Activated naive CD8-positive, alpha-beta T cell treated with anti-CD3 and anti-CD28 coated beads, Interleukin-2, amount 50 U/mL, for 24 hours (primary cell): Measurements from ENCODE around the gene FAM20C.

ENCODE experiments used
- ATAC-seq: fragments of 150-1000 bp; cut with Tn5 transposase; one replicate; pipeline ENCODE4 v1.10.0; 2021
- DNase-seq: peaks from one replicate; pipeline ENCODE4 v3.0.0; 2021
- H3K27ac Mint-ChIP-seq: one replicate; pipeline ENCODE4 v1.8.0; 2021; ENCODE audit warnings: mild to moderate bottlenecking, mixed read lengths
- H3K27me3 Mint-ChIP-seq: one replicate; pipeline ENCODE4 v1.8.0; 2021; ENCODE audit warnings: mixed read lengths
- H3K36me3 Mint-ChIP-seq: one replicate; pipeline ENCODE4 v1.8.0; 2021; ENCODE audit warnings: low read depth, mixed read lengths
- H3K4me1 Mint-ChIP-seq: one replicate; pipeline ENCODE4 v1.8.0; 2021; ENCODE audit warnings: mixed read lengths
- H3K4me3 Mint-ChIP-seq: one replicate; pipeline ENCODE4 v1.8.0; 2021; ENCODE audit warnings: mild to moderate bottlenecking, moderate library complexity, mixed read lengths
- H3K9me3 Mint-ChIP-seq: one replicate; pipeline ENCODE4 v1.8.0; 2021; ENCODE audit warnings: mixed read lengths

FAM20C gene

DNA sequence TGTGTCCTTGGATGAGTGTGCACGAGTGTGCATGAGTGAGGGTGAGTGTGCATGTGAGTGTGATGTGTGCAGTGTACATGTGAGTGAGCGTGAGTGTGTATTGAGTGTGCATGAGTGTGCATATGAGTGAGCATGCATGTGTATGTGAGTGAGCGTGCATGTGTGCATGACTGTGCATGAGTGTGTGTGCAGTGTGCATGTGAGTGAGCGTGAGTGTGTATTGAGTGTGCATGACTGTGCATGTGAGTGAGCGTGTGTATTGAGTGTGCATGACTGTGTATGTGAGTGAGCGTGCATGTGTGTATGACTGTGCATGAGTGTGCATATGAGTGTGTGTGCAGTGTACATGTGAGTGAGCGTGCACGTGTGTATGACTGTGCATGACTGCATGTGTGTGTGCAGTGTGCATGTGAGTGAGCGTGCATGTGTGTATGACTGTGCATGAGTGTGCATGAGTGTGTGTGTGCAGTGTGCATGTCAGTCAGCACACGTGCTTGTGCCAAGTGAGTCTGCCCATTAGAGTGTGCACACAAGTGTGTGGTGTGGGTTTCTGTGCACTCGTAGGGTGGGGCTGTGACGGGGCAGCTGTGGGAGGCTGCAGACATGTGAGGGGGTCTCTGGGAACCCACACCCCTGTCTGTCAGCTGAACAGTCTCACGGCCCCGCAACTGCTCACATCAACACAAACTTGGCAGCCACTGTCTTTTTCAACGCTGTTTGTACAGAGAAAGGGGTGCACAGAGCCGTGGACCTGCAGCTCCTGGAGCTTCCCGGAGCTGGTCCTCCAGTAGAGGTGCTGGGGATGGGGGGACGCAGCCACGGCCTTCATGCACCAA is 112.4 kb downstream of the FAM20C start:
- no peaks in the 10 kb centered on the region for H3K4me1 Mint-ChIP-seq
- peaks cover 8% of the 10 kb centered on the region for H3K9me3 Mint-ChIP-seq
- DNase-seq (no peak), ATAC-seq (no peak)
- H3K27me3 Mint-ChIP-seq, result peaks cover 4% of the 10 kb centered on the region
- no peak overlapping the region for H3K27ac Mint-ChIP-seq
- peaks cover 2% of the 10 kb centered on the region for H3K36me3 Mint-ChIP-seq
- no peak overlapping the region for H3K4me3 Mint-ChIP-seq

DNA sequence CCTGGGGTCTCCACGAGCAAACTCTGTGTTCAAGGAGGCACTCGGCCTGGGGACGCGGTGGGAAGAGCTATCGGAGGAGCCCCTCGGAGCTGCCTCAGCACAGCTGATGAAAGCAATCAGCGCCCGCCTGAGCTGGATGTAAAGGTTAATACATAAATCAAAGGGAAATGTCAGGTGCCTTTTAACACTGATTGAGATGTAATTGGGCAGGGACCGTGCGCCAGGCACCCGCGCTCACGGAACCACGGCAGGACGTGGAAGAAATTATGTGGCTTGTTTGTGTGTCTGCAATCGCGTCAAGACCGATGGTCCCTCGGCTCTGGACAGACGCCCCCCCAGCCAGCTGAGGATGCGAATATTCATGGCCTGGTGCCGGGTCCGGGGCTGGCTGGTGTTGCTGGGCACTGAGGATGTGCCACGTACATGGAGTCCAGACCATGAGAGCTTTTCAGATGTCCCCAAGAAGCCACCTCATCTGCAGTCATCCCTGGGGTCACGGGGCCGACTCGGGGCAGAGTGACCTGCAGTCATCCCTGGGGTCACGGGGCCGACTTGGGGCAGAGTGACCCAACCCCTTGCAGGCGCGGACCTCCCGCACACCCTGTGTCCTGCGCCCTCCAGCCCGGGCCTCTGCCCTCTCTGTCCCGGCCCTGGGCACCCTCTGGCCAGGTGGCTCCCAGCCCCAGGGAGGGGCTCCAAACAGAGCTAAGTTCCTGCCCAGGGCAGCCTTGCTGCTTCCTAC is 113.2 kb downstream of the FAM20C start:
- DNase-seq (no peak), ATAC-seq (no peak)
- Mint-ChIP-seq H3K4me1 (no peaks in the 10 kb centered on the region), H3K9me3 (peaks cover 8% of the 10 kb centered on the region), H3K36me3 (peaks cover 2% of the 10 kb centered on the region), H3K27ac (no peak overlapping the region), H3K27me3 (peaks cover 4% of the 10 kb centered on the region), H3K4me3 (no peak overlapping the region)

DNA sequence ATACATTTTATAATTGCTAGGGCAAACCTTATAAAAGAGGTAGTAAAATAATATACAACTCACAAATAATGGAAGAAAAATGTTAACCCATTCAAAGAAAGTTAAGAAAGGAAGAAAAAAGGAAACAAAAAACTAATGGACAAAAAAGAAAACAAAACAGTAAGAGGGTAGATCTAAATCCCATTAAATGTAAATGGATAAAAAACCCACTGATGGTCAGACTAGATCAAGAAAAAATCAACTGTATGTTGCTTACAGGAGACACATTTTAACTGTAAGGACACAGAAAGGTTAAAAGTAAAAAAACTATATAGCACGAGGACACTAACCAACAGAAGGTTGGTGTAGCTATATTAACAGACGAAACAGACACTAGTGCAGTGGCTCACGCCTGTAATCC is 115.6 kb downstream of the FAM20C start:
- H3K9me3 Mint-ChIP-seq, result peaks cover 8% of the 10 kb centered on the region
- no peaks in the 10 kb centered on the region for H3K4me1 Mint-ChIP-seq
- peaks cover 11% of the 10 kb centered on the region for H3K27me3 Mint-ChIP-seq
- H3K4me3 Mint-ChIP-seq, result no peak overlapping the region
- DNase-seq (no peak), ATAC-seq (no peak)
- peaks cover 2% of the 10 kb centered on the region for H3K36me3 Mint-ChIP-seq
- no peak overlapping the region for H3K27ac Mint-ChIP-seq

DNA sequence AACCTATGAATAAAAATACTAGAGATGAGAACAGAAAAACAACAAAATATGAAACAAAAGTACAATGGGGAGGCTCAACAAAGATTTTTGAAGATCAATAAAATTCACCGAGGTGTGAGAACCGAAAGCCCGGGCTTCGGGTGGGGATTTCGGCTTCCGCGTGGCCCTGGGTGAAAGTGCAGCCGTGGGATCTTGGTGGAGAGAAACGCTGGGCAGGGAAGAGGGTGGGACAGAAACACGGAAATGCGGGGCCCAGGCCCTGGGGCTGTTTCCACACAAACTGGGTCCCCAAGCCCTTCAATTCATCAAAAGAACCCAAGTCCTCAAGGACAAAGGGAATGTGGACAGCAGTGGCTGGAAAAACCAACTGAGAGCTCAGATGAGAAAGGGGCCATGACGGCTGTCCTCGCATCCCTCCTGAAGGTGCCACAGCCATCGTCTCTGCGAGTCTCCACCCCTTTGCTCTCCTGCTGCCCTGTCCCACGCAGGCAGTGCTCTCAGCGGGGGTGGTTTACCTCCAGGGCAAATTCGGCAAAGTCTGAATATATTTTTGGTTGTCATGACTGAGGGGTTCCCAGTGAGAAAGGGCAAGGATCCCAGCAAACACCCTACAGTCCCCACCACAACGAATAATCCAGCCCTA is 117.3 kb downstream of the FAM20C start:
- Mint-ChIP-seq H3K27me3 (peaks cover 20% of the 10 kb centered on the region), H3K36me3 (peaks cover 2% of the 10 kb centered on the region), H3K4me3 (no peak overlapping the region), H3K27ac (no peak overlapping the region), H3K4me1 (no peaks in the 10 kb centered on the region), H3K9me3 (peaks cover 4% of the 10 kb centered on the region)
- no peak for ATAC-seq
- DNase-seq, result no peak
